Fibroblast of skin of abdomen (primary cell): Measurements from ENCODE around the gene SLX1A.
A peak's percentile ranks its signal among the peaks of the same experiment; 100 is the strongest.
"Not testable (repeated sequence)": the region's sequence is repeated elsewhere in the genome, so short reads cannot be mapped to it uniquely, and the experiment has no call there.

Experiments
- DNase-seq: peaks from one replicate; pipeline ENCODE4 v3.0.0-alpha.2; 2013

Gene SLX1A

GRCh38 chr16:30184096-30184890, 9.4 kb upstream of the SLX1A start:
- no peak for DNase-seq

- DNase-seq = no peak
These were observed 8.6 kb upstream of the SLX1A start for GRCh38 chr16:30184891-30185682.

- no peak for DNase-seq
These were observed 7.8 kb upstream of the SLX1A start for GRCh38 chr16:30185683-30186421.

- no peak for DNase-seq
These were observed 7.3 kb upstream of the SLX1A start for GRCh38 chr16:30186444-30186781.

GRCh38 chr16:30186782-30187555, 6.7 kb upstream of the SLX1A start:
- peak; percentile 24 for DNase-seq

GRCh38 chr16:30187556-30187865, 6.2 kb upstream of the SLX1A start:
- DNase-seq = no peak

GRCh38 chr16:30187971-30188561, 5.6 kb upstream of the SLX1A start:
- no peak for DNase-seq

GRCh38 chr16:30191158-30191557, 2.5 kb upstream of the SLX1A start:
- DNase-seq = not testable (repeated sequence)

GRCh38 chr16:30193098-30193497, 577 bp upstream of the SLX1A start:
- DNase-seq = not testable (repeated sequence)

- DNase-seq = not testable (repeated sequence)
These were observed 674 bp downstream of the SLX1A start for GRCh38 chr16:30194172-30194925.

GRCh38 chr16:30197001-30197400, 3.3 kb downstream of the SLX1A start:
- DNase-seq = not testable (repeated sequence)

- DNase-seq = not testable (repeated sequence)
These were observed 5.4 kb downstream of the SLX1A start, which contains the start of gene SULT1A3 for GRCh38 chr16:30199049-30199448. Gene SULT1A3, plus strand, starts transcription at chr16:30199255. Its CDS starts 1,474 bp downstream, at chr16:30200729.

- not testable (repeated sequence) for DNase-seq
These were observed 6.1 kb downstream of the SLX1A start for GRCh38 chr16:30199608-30200343.

- DNase-seq = not testable (repeated sequence)
These were observed 12.0 kb downstream of the SLX1A start for GRCh38 chr16:30205541-30206236.

GRCh38 chr16:30206252-30206651, 12.6 kb downstream of the SLX1A start:
- DNase-seq = not testable (repeated sequence)

- not testable (repeated sequence) for DNase-seq
These were observed 13.5 kb downstream of the SLX1A start for GRCh38 chr16:30207063-30207704.

GRCh38 chr16:30209032-30209431, 15.4 kb downstream of the SLX1A start:
- not testable (repeated sequence) for DNase-seq

- not testable (repeated sequence) for DNase-seq
These were observed 17.7 kb downstream of the SLX1A start for GRCh38 chr16:30211414-30211813.

GRCh38 chr16:30217082-30217481, 23.4 kb downstream of the SLX1A start:
- DNase-seq = not testable (repeated sequence)
